GM21390 (cell line): ENCODE measurements around the gene FRAT1.

Experiments
- ATAC-seq: cut with Tn5 transposase; IDR thresholded peaks from one replicate; pipeline ENCODE4 v1.9.1; 2021; ENCODE audit not compliant: unreplicated experiment

The FRAT1 gene

GRCh38 chr10:97363071-97363470 lies 44.0 kb downstream of the FRAT1 start:
- ATAC-seq = no peak

- ATAC-seq = no peak
These were observed 46.8 kb downstream of the FRAT1 start for GRCh38 chr10:97365761-97366351.

GRCh38 chr10:97366572-97366971 lies 47.5 kb downstream of the FRAT1 start:
- ATAC-seq = no peak

GRCh38 chr10:97367126-97367649 lies 48.1 kb downstream of the FRAT1 start:
- ATAC-seq = no peak
